Liver (tissue), 3 donors: ENCODE results near the gene ADCY2.

Source experiments
- CTCF ChIP-seq: fragments of 150-350 bp; IDR thresholded peaks from 2 replicates; pipeline ENCODE4 v1.5.1; 2017; ENCODE audit warnings: improper control_type of control experiment, low read depth, low read length; ENCODE audit not compliant: missing input control
- JUND ChIP-seq, 2 donors: IDR thresholded peaks; 2 replicates each; pipeline ENCODE4 v1.6.1; 2016; ENCODE audit warnings: antibody characterized with exemption in 2 of 2
- RAD21 ChIP-seq, 2 donors: IDR thresholded peaks; 2 replicates each; pipeline ENCODE4 v1.6.1; 2016; ENCODE audit warnings: antibody characterized with exemption in 2 of 2, mild to moderate bottlenecking in 2 of 2
- TAF1 ChIP-seq: conservative IDR thresholded peaks from 2 replicates; pipeline ENCODE4 v1.6.1; 2016; ENCODE audit warnings: antibody characterized with exemption, mild to moderate bottlenecking
- YY1 ChIP-seq: IDR thresholded peaks from 2 replicates; pipeline ENCODE4 v1.6.1; 2016; ENCODE audit warnings: antibody characterized with exemption, mild to moderate bottlenecking
- donor health status: healthy.
- donor health status: healthy.

GRCh38 chr5:7473668-7474215, 77.8 kb downstream of the ADCY2 start:
- no peak for TF ChIP-seq YY1
- TF ChIP-seq JUND (IDR thresholded peaks at IDR 0.05) = no peak
- no peak for TF ChIP-seq CTCF
- no peak for TF ChIP-seq RAD21 (IDR thresholded peaks at IDR 0.05)
- TF ChIP-seq TAF1 = no peak
